AG09309 (cell line): ENCODE results near the gene AGAP1.

Experiments used
- DNase-seq: peaks from one replicate; pipeline ENCODE4 v3.0.0-alpha.2; 2010; ENCODE audit warnings: low read depth
- H3K4me3 ChIP-seq: 2 replicates; pipeline ENCODE4 v1.5.1; 2011; ENCODE audit warnings: mild to moderate bottlenecking, low read depth, low read length, moderate library complexity; ENCODE audit not compliant: control insufficient read depth
- TF ChIP-seq, protein P1 (sequence below): IDR thresholded peaks from 2 replicates; pipeline ENCODE4 v1.5.1; 2011; ENCODE audit warnings: mild to moderate bottlenecking, low read depth, low read length, inconsistent platforms; ENCODE audit not compliant: insufficient read depth, control insufficient read depth; ENCODE audit errors: missing control alignments

AGAP1 gene

DNA sequence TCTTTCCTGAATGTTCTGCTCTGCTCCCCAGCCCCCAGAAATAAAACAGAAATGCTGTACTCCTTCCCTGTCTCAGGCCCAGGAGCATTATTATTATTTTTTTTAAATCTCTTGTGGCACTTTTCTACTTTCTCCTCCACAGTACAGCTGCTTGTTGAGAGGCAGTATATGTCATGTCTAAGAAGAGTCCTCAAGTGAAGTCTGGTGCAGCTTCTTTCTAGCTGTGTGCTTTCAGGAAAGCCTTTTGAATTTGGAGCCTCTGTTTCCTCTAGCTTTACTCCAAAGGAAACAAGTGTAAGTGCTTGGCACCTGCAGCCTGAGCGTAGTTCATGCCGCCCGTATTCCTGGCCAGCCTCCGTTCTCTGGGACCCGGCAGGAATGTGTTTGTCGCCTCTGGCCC lies 22.4 kb downstream of the AGAP1 start:
- DNase-seq = no peak
- TF ChIP-seq, protein P1, sequence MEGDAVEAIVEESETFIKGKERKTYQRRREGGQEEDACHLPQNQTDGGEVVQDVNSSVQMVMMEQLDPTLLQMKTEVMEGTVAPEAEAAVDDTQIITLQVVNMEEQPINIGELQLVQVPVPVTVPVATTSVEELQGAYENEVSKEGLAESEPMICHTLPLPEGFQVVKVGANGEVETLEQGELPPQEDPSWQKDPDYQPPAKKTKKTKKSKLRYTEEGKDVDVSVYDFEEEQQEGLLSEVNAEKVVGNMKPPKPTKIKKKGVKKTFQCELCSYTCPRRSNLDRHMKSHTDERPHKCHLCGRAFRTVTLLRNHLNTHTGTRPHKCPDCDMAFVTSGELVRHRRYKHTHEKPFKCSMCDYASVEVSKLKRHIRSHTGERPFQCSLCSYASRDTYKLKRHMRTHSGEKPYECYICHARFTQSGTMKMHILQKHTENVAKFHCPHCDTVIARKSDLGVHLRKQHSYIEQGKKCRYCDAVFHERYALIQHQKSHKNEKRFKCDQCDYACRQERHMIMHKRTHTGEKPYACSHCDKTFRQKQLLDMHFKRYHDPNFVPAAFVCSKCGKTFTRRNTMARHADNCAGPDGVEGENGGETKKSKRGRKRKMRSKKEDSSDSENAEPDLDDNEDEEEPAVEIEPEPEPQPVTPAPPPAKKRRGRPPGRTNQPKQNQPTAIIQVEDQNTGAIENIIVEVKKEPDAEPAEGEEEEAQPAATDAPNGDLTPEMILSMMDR = no peak
- no peak overlapping the region for H3K4me3 ChIP-seq

DNA sequence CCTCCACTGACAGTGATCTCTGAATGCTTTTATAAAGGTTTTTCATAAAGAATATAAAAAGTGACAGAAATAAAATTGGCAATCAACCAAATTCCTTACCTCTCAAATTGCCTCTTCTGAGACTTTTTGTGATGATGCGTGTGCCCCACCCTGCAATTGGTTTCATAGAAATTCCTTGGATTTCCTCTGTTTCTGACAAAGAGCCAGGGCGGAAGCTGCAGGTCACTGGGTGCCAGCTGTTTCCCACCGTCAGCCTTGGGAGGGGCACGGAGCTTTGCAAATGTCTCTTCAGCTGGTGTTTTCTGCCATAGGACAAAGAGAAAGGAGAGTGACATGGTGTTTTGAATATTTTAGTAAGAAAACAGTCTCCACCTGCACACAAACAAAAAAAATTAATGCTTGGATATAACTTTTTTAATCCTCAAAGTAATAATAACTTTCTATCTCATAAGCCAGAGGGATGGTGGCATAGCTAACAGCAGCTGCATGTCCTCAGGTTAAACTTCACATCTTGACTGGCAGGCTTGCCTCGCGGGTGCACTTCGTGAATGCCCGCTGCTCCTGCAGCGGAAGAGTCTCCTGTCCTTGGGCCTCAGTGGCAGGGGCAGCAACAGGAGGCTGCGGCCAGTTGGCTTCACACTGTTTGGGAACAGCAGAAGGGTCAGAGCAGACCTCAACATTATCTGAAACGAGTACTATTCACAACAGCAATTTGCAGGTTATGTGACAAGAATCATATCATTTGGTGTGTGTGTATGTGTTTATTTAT lies 24.7 kb downstream of the AGAP1 start:
- no peak overlapping the region for H3K4me3 ChIP-seq
- TF ChIP-seq, protein P1 = no peak
- no peak for DNase-seq

DNA sequence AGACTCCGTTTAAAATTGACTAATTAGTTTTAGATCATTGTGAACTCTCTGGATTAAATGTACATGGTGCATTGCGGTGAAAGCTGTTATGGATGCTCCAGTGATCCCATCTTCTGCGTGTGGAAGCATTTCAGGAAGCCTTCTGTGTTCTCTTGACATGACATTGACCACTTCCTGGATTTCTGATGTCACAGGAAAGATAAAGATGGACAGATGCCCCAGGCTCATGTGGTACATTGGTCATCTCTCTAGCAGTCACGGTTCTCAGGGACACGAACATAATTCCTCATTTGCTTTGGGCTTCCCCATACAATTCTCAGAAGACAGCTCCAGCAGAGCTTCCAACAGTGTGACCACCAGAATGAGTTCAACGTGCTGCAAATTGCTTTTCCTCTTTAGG lies 26.9 kb downstream of the AGAP1 start:
- no peak overlapping the region for H3K4me3 ChIP-seq
- TF ChIP-seq, protein P1 = no peak
- DNase-seq = no peak

DNA sequence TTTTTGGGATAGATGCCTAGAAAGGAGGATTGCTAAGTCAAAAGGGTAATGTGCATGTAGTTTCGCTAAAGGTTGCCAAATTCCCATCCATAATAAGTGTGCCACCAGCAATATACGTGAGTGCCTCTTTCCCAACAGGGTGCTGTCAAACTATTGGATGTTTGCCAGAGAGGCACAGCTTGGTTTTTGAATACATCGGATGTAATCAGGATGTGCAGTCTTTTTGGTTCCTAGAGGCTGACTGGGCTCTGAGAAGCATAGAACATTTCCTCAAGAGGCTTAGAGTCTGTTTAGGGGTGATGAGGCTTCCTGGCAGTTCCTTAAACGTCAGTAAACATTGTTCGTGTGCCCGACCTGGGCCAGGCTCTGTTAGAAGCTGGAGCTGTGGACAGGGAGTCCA lies 28.0 kb downstream of the AGAP1 start:
- no peak overlapping the region for H3K4me3 ChIP-seq
- DNase-seq = no peak
- TF ChIP-seq, protein P1 = no peak

DNA sequence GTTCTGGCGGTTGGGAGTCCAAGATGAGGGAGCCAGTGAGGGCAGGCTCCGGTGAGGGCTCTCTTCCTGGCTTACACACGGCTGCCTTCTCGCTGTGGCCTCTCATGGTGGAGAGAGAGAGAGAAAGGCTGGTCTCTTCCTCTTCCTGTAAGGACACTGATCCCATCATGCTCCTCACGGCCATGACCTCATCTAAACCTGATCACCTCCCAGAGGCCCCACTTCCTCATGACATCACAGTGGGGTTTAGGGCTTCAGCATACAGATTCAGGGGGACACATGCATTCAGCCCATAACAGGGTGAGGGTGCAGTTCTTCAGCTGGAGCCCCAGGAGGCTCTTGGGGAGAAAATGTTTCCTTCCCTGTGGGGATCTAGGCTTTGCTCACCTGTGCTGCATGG lies 29.2 kb downstream of the AGAP1 start:
- TF ChIP-seq, protein P1 = no peak
- no peak for DNase-seq
- no peak overlapping the region for H3K4me3 ChIP-seq

DNA sequence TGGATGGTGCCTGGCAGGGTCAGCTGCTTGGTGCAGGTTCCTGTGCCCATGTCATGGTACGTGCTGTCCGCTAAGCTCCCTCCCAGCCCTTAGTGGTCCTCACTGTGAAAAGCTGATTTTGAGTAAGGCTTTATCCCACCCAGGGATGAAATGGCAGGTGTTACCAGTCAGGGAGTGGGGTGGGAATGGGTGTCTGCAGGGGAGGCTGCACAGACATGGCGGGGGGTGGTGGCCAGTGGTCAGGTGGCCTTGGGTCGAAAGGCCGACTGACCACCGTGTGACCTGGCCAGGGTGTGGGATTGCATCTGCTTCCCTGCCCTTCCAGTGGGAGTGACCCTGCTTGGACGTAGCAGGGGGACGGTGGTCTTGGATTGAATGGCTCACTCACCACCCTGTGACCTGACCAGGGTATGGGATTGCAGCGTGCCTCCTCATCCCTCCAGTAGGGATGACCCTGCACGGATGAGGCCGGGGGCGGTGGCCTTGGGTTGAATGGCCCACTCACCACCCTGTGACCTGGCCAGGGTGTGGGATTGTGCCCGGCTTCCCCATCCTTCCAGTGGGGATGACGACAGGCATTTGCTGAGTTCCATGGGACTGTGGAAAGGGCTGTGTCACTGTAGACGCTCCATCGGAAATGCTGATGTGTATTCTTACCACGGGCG lies 29.8 kb downstream of the AGAP1 start:
- TF ChIP-seq, protein P1 = no peak
- no peak overlapping the region for H3K4me3 ChIP-seq
- no peak for DNase-seq
